Gastroesophageal sphincter (tissue), 4 donors: ENCODE results near the gene TBC1D4. TPM values are rescaled to one million over a fixed set of nuclear protein-coding genes. Genes with fewer than 3 reads are reported as not detected.

Source experiments
- ATAC-seq: fragments of 150-250 bp; one replicate; pipeline ENCODE4 v1.9.1; 2016; ENCODE audit warnings: mild to moderate bottlenecking, moderate library complexity
- H3K27ac ChIP-seq, 4 donors: fragments of 200-600 bp; sonication (generic) in 3 of 4; 1 replicate in 3 of 4; 2 replicates in 1 of 4; pipeline ENCODE4 v1.5.1; 2016 to 2019
- H3K27me3 ChIP-seq: fragments of 200-600 bp; sonication (generic); one replicate; pipeline ENCODE4 v1.5.1; 2019
- H3K36me3 ChIP-seq, 2 donors: fragments of 200-600 bp; sonication (generic); one replicate each; pipeline ENCODE4 v1.5.1; 2019; ENCODE audit warnings: control low read depth in 1 of 2
- H3K4me1 ChIP-seq, 3 donors: fragments of 200-600 bp; sonication (generic); 1 replicate in 2 of 3; 2 replicates in 1 of 3; pipeline ENCODE4 v1.5.1; 2016 to 2019; ENCODE audit warnings: control low read depth in 2 of 3
- H3K4me3 ChIP-seq, 2 donors: fragments of 200-600 bp; sonication (generic); one replicate each; pipeline ENCODE4 v1.5.1; 2019; ENCODE audit warnings: mild to moderate bottlenecking in 1 of 2, moderate library complexity in 1 of 2
- H3K9me3 ChIP-seq, 3 donors: fragments of 200-600 bp; sonication (generic); one replicate each; pipeline ENCODE4 v1.5.1; 2017 to 2019; ENCODE audit warnings: control low read depth in 2 of 3
- EP300 ChIP-seq: sonication (generic); formaldehyde crosslinking; IDR thresholded peaks from one replicate; pipeline ENCODE4 v1.6.1; 2017; ENCODE audit warnings: antibody characterized with exemption, mild to moderate bottlenecking
- POLR2A ChIP-seq, 2 donors: fragments of 450-650 bp; IDR thresholded peaks; one replicate each; pipeline ENCODE4 v1.6.1; 2017; ENCODE audit warnings: antibody characterized with exemption in 2 of 2, mild to moderate bottlenecking in 2 of 2, moderate library complexity in 1 of 2
- POLR2AphosphoS5 ChIP-seq: sonication (generic); formaldehyde crosslinking; IDR thresholded peaks from one replicate; pipeline ENCODE4 v1.6.1; 2017; ENCODE audit warnings: antibody characterized with exemption
- WGBS, 2 donors: methylation state at CpG; one replicate each; pipeline ENCODE4 v1.1.5; 2018; ENCODE audit warnings: low coverage in 1 of 2; 5-methylcytosine and 5-hydroxymethylcytosine counted together
- total RNA-seq, 4 donors: library from RNA; depleted of rRNA; stranded (reverse); fragments of >200 nt; gene quantifications; one replicate each; pipeline ENCODE4 v1.1.0, GENCODE V29; 2016
- TF ChIP-seq, protein P1 (sequence below), 4 experiments: fragments of 200-600 bp in 2 of 4; fragments of 450-650 bp in 2 of 4; sonication (generic) in 1 of 4; IDR thresholded peaks; one replicate each; pipeline ENCODE4 v1.5.1; 2017 to 2019; ENCODE audit warnings: antibody characterized with exemption in 4 of 4, mild to moderate bottlenecking in 2 of 4, moderate library complexity in 2 of 4

TBC1D4 gene
- total RNA-seq, 4 donors from 2014 or later: 12.8 to 28.0 (median 22.4) TPM

DNA sequence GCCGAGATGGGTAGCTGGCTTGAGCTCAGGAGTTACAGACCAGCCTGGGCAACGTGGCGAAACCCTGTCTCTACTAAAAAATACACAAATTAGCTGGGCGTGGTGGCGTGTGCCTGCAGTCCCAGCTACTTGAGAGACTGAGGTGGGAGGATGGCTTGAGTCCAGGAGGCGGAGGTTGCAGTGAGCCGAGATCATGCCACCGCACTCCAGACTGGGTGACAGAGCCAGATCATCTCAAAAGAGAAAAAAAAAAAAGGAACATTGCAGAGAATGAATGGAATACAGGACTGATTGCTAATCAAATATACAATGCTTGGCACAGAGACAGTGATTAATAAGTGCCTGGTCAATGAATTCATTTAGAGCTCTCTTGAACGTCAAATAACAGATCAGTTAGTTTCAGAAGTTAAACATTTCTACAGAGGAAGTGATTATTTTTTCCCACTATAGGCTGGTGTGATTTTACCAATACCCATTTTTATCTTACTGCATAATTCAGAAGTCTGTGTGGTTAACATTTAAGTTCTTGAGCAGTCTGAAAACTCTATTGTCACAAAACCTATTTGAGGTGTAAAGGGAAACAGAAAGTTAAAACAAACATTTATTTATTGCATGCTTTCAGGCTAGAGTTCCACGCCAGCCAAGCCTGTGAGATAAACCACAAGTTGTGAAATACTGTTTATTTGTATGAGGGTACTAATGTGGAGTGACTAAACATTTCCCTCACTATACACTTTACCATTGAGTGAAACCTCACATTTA, 7.7 kb upstream of the TBC1D4 start:
- no peak for TF ChIP-seq POLR2AphosphoS5
- TF ChIP-seq, protein P1, sequence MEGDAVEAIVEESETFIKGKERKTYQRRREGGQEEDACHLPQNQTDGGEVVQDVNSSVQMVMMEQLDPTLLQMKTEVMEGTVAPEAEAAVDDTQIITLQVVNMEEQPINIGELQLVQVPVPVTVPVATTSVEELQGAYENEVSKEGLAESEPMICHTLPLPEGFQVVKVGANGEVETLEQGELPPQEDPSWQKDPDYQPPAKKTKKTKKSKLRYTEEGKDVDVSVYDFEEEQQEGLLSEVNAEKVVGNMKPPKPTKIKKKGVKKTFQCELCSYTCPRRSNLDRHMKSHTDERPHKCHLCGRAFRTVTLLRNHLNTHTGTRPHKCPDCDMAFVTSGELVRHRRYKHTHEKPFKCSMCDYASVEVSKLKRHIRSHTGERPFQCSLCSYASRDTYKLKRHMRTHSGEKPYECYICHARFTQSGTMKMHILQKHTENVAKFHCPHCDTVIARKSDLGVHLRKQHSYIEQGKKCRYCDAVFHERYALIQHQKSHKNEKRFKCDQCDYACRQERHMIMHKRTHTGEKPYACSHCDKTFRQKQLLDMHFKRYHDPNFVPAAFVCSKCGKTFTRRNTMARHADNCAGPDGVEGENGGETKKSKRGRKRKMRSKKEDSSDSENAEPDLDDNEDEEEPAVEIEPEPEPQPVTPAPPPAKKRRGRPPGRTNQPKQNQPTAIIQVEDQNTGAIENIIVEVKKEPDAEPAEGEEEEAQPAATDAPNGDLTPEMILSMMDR (IDR thresholded peaks at IDR 0.05): no peak
- no peak for TF ChIP-seq POLR2A (IDR thresholded peaks at IDR 0.05)
- no peak for TF ChIP-seq EP300
- no peak for ATAC-seq
- no peaks in the 10 kb centered on the region for H3K9me3 ChIP-seq
- peaks cover 9% of the 10 kb centered on the region for H3K27me3 ChIP-seq
- H3K36me3 ChIP-seq: no peaks in the 10 kb centered on the region
- no peak overlapping the region for H3K4me3 ChIP-seq
- 67 to 80% methylated on average over 9 to 10 of the region's 10 CpGs for WGBS, 2 donors
- H3K27ac ChIP-seq: no peak overlapping the region
- no peaks in the 10 kb centered on the region for H3K4me1 ChIP-seq

DNA sequence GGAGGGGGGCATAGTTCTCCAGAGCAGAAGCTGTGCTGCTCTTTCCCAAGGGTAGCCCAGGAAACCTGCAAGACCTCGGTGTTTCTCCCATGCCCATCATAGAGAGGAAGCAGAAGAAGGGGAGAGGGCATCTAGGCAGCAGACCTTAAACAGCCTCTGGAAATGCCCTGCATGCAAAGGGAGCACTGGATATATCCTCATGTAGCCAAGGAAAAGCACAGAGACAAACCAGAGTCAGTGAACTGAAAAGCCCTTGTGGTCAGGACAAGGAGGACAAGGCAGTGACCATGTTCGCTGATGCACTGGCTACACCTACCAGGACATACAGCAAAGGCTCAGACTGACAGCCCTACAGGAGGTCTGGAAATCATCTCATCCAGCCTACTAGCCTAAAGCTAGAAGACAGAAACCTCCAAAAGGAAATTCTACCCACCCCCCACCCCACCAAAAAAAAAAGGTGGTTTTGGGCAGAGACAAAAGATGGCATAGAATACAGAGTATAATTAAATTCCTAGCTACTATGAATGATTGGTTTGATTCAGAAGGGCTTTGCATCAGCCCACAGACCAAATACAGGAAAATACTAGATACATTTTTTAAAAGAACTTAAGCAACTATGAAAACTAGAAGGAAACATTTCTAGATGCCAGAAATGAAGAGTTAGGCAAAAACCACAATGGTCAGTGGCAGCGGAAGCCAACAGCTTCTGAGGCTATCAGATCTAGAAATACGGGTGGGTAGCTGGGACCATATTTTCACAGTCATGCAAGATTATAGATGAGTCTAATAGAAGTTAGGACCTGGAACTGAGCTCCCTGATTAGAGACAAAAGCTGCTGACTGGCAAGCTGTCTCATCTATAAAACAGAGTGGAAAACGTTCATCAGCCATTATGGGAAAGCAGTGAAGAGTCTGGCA, 4.4 kb upstream of the TBC1D4 start:
- no peak for TF ChIP-seq POLR2A (IDR thresholded peaks at IDR 0.05)
- TF ChIP-seq, protein P1 (IDR thresholded peaks at IDR 0.05): no peak
- no peak for TF ChIP-seq EP300
- no peak for TF ChIP-seq POLR2AphosphoS5
- no peak overlapping the region for H3K27ac ChIP-seq
- H3K4me1 ChIP-seq: peaks cover 0 to 9% (median 0%) of the 10 kb centered on the region in 3 donors
- H3K27me3 ChIP-seq: peaks cover 9% of the 10 kb centered on the region
- no peak for ATAC-seq
- no peaks in the 10 kb centered on the region for H3K9me3 ChIP-seq
- H3K36me3 ChIP-seq: no peaks in the 10 kb centered on the region
- 60 to 65% methylated on average over 3 of the region's 5 CpGs for WGBS, 2 donors
- no peak overlapping the region for H3K4me3 ChIP-seq

DNA sequence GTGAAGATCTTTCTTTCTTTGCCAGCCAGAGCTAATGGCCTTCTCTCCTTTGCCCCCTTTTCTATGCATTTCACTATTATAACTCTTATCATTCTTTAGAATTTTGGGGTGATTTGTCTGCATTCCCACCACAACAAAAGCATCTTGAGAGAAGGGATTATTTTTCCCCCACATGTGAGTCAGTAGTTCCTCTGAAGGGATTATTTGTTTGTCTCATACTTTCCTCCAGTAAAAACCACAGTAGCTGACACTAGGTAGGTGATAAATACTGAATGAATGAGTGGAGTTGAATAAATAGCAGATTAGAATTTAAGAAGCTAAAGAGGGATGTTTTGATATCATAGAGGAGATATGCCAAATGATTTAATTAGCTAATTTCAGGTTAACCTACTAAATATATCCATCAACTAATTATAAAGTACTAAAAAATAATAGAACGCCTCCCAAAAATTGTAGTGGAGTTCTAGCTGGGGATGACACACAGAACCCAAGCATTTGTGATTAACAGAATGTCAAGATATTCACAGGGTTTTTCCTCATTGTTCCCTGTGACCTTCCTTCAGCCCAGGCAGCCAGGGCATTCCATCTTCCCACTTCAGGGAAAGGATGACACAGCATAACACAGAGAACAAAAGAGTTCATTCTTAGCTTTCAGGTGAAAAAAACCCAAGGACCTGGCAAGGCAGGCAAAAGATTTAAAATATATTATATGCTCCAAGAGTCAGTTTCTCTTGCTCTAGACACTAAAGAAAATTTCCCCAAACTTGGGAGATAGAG, 3.5 kb upstream of the TBC1D4 start:
- ATAC-seq: no peak
- H3K27me3 ChIP-seq: peaks cover 9% of the 10 kb centered on the region
- no peak overlapping the region for H3K27ac ChIP-seq
- no peaks in the 10 kb centered on the region for H3K36me3 ChIP-seq
- 83 to 100% methylated on average over 1 of the region's 1 CpG for WGBS, 2 donors
- H3K4me1 ChIP-seq: peaks cover 0 to 15% (median 0%) of the 10 kb centered on the region in 3 donors
- TF ChIP-seq, protein P1 (IDR thresholded peaks at IDR 0.05): no peak
- TF ChIP-seq POLR2AphosphoS5 (no peak), EP300 (no peak), POLR2A (IDR thresholded peaks at IDR 0.05) (no peak)
- H3K9me3 ChIP-seq: no peaks in the 10 kb centered on the region
- H3K4me3 ChIP-seq: no peak overlapping the region

DNA sequence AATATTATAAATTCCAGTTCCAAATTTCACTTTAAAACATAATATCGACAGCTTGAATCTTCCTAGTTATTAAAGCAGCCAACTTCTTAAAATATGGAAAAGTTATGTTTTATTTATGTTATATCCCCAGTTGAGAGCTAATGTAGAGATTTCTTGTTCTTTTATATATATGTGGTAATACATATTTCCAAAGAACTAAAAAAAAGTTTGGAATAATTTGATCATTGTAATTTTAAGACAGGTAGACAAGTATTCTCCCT, 781 bp upstream of the TBC1D4 start:
- TF ChIP-seq EP300: no peak

More for the DNA sequence above, 781 bp upstream of the TBC1D4 start:
- H3K4me3 ChIP-seq: peak overlapping the region; percentile 79 to 93
- no peaks in the 10 kb centered on the region for H3K9me3 ChIP-seq
- peaks cover under 1% of the 10 kb centered on the region for H3K27me3 ChIP-seq
- H3K27ac ChIP-seq: peak overlapping the region; percentile 2 to 84 (median 80)
- ATAC-seq: no peak
- WGBS, 2 donors: 0% methylated on average over 1 of the region's 1 CpG
- H3K4me1 ChIP-seq: peaks cover 0 to 39% (median 3%) of the 10 kb centered on the region in 3 donors
- no peaks in the 10 kb centered on the region for H3K36me3 ChIP-seq
